ENCODE data around the gene RAX. TPM values are rescaled to one million over a fixed set of nuclear protein-coding genes. Genes with fewer than 3 reads are reported as not detected.
"Not testable (repeated sequence)": the region's sequence is repeated elsewhere in the genome, so short reads cannot be mapped to it uniquely, and the experiment has no call there.

Gene RAX
- total RNA-seq, 1 experiment from 2014 or later, result not detected

GRCh38 chr18:59263661-59264060, 9.6 kb downstream of the RAX start:
- ATAC-seq (no peak), DNase-seq (ENCODE audit: low read depth, low spot score) (no peak)
- Histone ChIP-seq H3K36me3 (ENCODE audit: control insufficient read depth, insufficient read depth, low read length) (no peaks in the 10 kb centered on the region), H3K4me3 (ENCODE audit: low read depth in 2 of 2, low read length in 2 of 2) (no peak overlapping the region), H3K4me1 (ENCODE audit: control insufficient read depth, insufficient read depth, low read length) (no peaks in the 10 kb centered on the region), H3K9me3 (ENCODE audit: control insufficient read depth, insufficient read depth, low read depth, low read length) (no peaks in the 10 kb centered on the region), H3K27ac (ENCODE audit: low read length) (no peak overlapping the region), H3K27me3 (ENCODE audit: control insufficient read depth, insufficient read depth, low read length) (peaks cover 8% of the 10 kb centered on the region; the same call in 1 of the 2 replicates)
- intact Hi-C loops (cut with micrococcal nuclease; ENCODE audit: unreplicated experiment) (no loop called here), in situ Hi-C loops (cut with HindIII; ENCODE audit: low pct_unique_long_range_greater_than_20kb, low sequenced_read_pairs) (no loop called here)
- TF ChIP-seq POLR2AphosphoS5 (IDR thresholded peaks at IDR 0.05; ENCODE audit: low read depth, low read length) (no peak), SIN3A (IDR thresholded peaks at IDR 0.05; ENCODE audit: borderline replicate concordance, insufficient read depth, low read depth, low read length) (no peak), CTCF (IDR thresholded peaks at IDR 0.05) (no peak), TCF7L2 (IDR thresholded peaks at IDR 0.05; ENCODE audit: low read depth, low read length) (no peak)
- TF ChIP-seq, protein P1, sequence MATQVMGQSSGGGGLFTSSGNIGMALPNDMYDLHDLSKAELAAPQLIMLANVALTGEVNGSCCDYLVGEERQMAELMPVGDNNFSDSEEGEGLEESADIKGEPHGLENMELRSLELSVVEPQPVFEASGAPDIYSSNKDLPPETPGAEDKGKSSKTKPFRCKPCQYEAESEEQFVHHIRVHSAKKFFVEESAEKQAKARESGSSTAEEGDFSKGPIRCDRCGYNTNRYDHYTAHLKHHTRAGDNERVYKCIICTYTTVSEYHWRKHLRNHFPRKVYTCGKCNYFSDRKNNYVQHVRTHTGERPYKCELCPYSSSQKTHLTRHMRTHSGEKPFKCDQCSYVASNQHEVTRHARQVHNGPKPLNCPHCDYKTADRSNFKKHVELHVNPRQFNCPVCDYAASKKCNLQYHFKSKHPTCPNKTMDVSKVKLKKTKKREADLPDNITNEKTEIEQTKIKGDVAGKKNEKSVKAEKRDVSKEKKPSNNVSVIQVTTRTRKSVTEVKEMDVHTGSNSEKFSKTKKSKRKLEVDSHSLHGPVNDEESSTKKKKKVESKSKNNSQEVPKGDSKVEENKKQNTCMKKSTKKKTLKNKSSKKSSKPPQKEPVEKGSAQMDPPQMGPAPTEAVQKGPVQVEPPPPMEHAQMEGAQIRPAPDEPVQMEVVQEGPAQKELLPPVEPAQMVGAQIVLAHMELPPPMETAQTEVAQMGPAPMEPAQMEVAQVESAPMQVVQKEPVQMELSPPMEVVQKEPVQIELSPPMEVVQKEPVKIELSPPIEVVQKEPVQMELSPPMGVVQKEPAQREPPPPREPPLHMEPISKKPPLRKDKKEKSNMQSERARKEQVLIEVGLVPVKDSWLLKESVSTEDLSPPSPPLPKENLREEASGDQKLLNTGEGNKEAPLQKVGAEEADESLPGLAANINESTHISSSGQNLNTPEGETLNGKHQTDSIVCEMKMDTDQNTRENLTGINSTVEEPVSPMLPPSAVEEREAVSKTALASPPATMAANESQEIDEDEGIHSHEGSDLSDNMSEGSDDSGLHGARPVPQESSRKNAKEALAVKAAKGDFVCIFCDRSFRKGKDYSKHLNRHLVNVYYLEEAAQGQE (IDR thresholded peaks at IDR 0.05; ENCODE audit: insufficient read depth in 1 of 2, low read depth in 2 of 2, low read length in 1 of 2), result no peak
- ChIA-PET POLR2A (no interaction called here), CTCF (no interaction called here)
- BruUV-seq (replicated peaks), result no TSS peak

- H3K4me1 ChIP-seq (ENCODE audit: control insufficient read depth, insufficient read depth, low read length); H3K4me3 ChIP-seq (ENCODE audit: low read depth in 2 of 2, low read length in 2 of 2); BruUV-seq (replicated peaks); DNase-seq (ENCODE audit: low read depth, low spot score); H3K27ac ChIP-seq (ENCODE audit: low read length); CTCF ChIA-PET; H3K27me3 ChIP-seq (ENCODE audit: control insufficient read depth, insufficient read depth, low read length); H3K36me3 ChIP-seq (ENCODE audit: control insufficient read depth, insufficient read depth, low read length); in situ Hi-C loops (cut with HindIII; ENCODE audit: low pct_unique_long_range_greater_than_20kb, low sequenced_read_pairs); intact Hi-C loops (cut with micrococcal nuclease; ENCODE audit: unreplicated experiment); ATAC-seq; H3K9me3 ChIP-seq (ENCODE audit: control insufficient read depth, insufficient read depth, low read depth, low read length): not testable (repeated sequence)
- POLR2A ChIA-PET, result interaction anchor here (0.7 kb wide), 1 partner anchor 469 kb away, joined by 4 read pairs; no protein-coding TSS in a partner anchor
Observed at GRCh38 chr18:59262243-59262642, 11.0 kb downstream of the RAX start.

DNA sequence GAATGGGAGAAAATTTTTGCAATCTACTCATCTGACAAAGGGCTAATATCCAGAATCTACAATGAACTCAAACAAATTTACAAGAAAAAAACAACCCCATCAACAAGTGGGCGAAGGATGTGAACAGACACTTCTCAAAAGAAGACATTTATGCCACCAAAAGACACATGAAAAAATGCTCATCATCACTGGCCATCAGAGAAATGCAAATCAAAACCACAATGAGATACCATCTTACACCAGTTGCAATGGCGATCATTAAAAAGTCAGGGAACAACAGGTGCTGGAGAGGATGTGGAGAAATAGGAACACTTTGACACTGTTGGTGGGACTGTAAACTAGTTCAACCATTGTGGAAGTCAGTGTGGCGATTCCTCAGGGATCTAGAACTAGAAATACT, 11.4 kb downstream of the RAX start:
- H3K36me3 ChIP-seq (ENCODE audit: control insufficient read depth, insufficient read depth, low read length); CTCF ChIA-PET; H3K27ac ChIP-seq (ENCODE audit: low read length); in situ Hi-C loops (cut with HindIII; ENCODE audit: low pct_unique_long_range_greater_than_20kb, low sequenced_read_pairs); intact Hi-C loops (cut with micrococcal nuclease; ENCODE audit: unreplicated experiment); H3K4me1 ChIP-seq (ENCODE audit: control insufficient read depth, insufficient read depth, low read length); POLR2A ChIA-PET; DNase-seq (ENCODE audit: low read depth, low spot score); H3K27me3 ChIP-seq (ENCODE audit: control insufficient read depth, insufficient read depth, low read length); BruUV-seq (replicated peaks); H3K4me3 ChIP-seq (ENCODE audit: low read depth in 2 of 2, low read length in 2 of 2); H3K9me3 ChIP-seq (ENCODE audit: control insufficient read depth, insufficient read depth, low read depth, low read length); ATAC-seq: not testable (repeated sequence)

GRCh38 chr18:59255491-59255890, 17.8 kb downstream of the RAX start:
- H3K36me3 ChIP-seq (ENCODE audit: control insufficient read depth, insufficient read depth, low read length); intact Hi-C loops (cut with micrococcal nuclease; ENCODE audit: unreplicated experiment); ATAC-seq; H3K4me1 ChIP-seq (ENCODE audit: control insufficient read depth, insufficient read depth, low read length); H3K27me3 ChIP-seq (ENCODE audit: control insufficient read depth, insufficient read depth, low read length); H3K4me3 ChIP-seq (ENCODE audit: low read depth in 2 of 2, low read length in 2 of 2); CTCF ChIA-PET; H3K27ac ChIP-seq (ENCODE audit: low read length); POLR2A ChIA-PET; H3K9me3 ChIP-seq (ENCODE audit: control insufficient read depth, insufficient read depth, low read depth, low read length); DNase-seq (ENCODE audit: low read depth, low spot score); BruUV-seq (replicated peaks); in situ Hi-C loops (cut with HindIII; ENCODE audit: low pct_unique_long_range_greater_than_20kb, low sequenced_read_pairs): not testable (repeated sequence)
